ENCODE measurements around the gene LHFPL3.

DNA sequence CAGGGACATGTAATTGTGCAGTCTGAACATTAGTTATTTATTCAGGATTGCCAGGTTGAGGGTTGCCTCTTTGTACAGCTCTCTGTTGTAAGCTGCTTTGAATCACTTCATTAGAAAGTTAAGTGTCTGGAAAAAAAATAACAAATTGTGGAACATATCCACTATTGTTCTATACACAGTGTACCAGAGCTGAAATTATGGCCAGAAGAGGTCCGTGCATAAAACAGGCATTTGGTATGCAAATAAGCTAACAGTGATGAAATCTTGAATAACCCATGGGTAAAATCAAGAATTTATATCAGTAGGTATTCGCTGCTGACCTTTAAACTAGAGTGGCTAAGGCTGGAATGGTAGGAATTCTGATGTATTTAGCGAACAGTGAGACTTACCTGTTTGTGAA lies 152.1 kb downstream of the LHFPL3 start:
- TF ChIP-seq, protein P1, sequence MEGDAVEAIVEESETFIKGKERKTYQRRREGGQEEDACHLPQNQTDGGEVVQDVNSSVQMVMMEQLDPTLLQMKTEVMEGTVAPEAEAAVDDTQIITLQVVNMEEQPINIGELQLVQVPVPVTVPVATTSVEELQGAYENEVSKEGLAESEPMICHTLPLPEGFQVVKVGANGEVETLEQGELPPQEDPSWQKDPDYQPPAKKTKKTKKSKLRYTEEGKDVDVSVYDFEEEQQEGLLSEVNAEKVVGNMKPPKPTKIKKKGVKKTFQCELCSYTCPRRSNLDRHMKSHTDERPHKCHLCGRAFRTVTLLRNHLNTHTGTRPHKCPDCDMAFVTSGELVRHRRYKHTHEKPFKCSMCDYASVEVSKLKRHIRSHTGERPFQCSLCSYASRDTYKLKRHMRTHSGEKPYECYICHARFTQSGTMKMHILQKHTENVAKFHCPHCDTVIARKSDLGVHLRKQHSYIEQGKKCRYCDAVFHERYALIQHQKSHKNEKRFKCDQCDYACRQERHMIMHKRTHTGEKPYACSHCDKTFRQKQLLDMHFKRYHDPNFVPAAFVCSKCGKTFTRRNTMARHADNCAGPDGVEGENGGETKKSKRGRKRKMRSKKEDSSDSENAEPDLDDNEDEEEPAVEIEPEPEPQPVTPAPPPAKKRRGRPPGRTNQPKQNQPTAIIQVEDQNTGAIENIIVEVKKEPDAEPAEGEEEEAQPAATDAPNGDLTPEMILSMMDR (IDR thresholded peaks at IDR 0.05): no peak
- no peak for TF ChIP-seq POLR2A (IDR thresholded peaks at IDR 0.05)

All from adrenal gland (tissue), 5 donors.